ENCODE results near the gene SLC18A2. TPM values are rescaled to one million over a fixed set of nuclear protein-coding genes. Genes with fewer than 3 reads are reported as not detected.

SLC18A2 gene
- polyA plus RNA-seq, 3 donors = 0.14 TPM; not detected in 2

DNA sequence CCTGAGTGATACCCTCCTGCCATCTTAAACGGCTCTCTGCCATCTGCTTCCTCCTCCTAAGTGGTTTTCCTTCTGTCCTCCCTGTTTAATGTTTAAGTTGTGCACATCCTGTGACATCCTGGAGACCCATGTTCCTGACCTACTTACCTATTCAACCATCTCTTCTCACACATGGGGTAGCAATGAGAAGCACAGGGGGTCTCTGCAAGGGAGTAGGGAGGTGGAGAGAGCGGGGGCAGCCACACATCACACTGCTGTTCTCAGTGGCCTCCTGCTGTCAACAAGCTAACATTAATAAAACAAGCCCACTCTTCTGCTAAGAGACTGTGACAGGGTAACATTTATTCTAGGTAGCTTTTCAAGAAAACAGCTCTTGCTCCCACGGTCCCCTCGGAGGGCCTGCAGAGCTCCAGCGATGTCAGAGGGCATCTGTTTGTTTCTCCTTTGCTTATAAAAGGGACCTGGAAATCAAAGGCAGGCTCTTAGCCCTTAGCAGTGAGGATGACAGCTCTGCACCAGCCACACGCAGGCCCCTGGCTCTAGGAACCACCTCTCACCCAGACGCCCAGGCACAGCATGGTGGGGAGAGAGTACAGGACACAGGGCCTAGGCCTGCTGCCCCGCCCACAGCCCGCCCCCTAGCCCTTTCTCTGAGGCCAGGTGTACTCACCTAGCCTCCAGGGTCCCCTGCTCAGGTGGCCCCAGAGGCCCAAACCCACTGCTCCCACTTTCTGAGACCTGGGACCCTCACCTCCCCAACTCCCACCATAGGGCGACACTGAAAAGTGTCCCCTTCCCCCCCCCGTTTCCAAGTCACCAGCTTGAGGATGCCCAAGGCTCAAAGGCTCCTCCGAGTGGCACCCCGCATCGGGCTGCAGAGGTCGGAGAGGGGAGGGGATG lies 943 bp upstream of the SLC18A2 start:
- H3K27me3 Mint-ChIP-seq (ENCODE audit: low read depth in 3 of 3) = peaks cover 39 to 63% (median 54%) of the 10 kb centered on the region in 3 donors

More for the DNA sequence above, 943 bp upstream of the SLC18A2 start:
- DNase-seq = no peak
- H3K36me3 ChIP-seq (replicated peaks in 1 of 2; ENCODE audit: control insufficient read depth in 1 of 2, insufficient read depth in 2 of 2, low read length in 2 of 2) = no peaks in the 10 kb centered on the region
- H3K79me2 ChIP-seq (ENCODE audit: insufficient read depth, low read length) = no peaks in the 10 kb centered on the region
- TF ChIP-seq, protein P1, sequence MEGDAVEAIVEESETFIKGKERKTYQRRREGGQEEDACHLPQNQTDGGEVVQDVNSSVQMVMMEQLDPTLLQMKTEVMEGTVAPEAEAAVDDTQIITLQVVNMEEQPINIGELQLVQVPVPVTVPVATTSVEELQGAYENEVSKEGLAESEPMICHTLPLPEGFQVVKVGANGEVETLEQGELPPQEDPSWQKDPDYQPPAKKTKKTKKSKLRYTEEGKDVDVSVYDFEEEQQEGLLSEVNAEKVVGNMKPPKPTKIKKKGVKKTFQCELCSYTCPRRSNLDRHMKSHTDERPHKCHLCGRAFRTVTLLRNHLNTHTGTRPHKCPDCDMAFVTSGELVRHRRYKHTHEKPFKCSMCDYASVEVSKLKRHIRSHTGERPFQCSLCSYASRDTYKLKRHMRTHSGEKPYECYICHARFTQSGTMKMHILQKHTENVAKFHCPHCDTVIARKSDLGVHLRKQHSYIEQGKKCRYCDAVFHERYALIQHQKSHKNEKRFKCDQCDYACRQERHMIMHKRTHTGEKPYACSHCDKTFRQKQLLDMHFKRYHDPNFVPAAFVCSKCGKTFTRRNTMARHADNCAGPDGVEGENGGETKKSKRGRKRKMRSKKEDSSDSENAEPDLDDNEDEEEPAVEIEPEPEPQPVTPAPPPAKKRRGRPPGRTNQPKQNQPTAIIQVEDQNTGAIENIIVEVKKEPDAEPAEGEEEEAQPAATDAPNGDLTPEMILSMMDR (IDR thresholded peaks at IDR 0.05) = no peak
- H3K4me3 ChIP-seq (replicated peaks in 1 of 3; ENCODE audit: low read depth in 2 of 3, low read length in 3 of 3) = no peak overlapping the region
- peak overlapping the region; percentile 34 for H3K4me2 ChIP-seq (replicated peaks; ENCODE audit: extremely low read depth, low read length, poor library complexity, severe bottlenecking)
- WGBS (ENCODE audit: insufficient coverage) = 60% methylated on average over 7 of the region's 15 CpGs
- peak overlapping the region in 1 of 2 donors; percentile 70 for H3K4me3 Mint-ChIP-seq
- H3K4me1 Mint-ChIP-seq = peaks cover 8% of the 10 kb centered on the region
- H3K27me3 ChIP-seq (ENCODE audit: control insufficient read depth in 2 of 2, insufficient read depth in 2 of 2, low read length in 2 of 2) = peaks cover 29 to 41% of the 10 kb centered on the region in 2 donors
- H3K9me3 Mint-ChIP-seq = peaks cover 7 to 37% (median 17%) of the 10 kb centered on the region in 7 donors
- H3K36me3 Mint-ChIP-seq = peaks cover 0 to 2% of the 10 kb centered on the region in 2 donors
- H3K9ac ChIP-seq (ENCODE audit: insufficient read depth, low read length, poor library complexity, severe bottlenecking) = no peak overlapping the region
- intact Hi-C loops (cut with micrococcal nuclease) = loop anchor here in 1 of 2 donors (5.0 kb wide), 1 partner anchor 202 kb away; no protein-coding TSS in a partner anchor
- no peak overlapping the region for H2AFZ ChIP-seq (ENCODE audit: insufficient read depth, low read depth, low read length, poor library complexity, severe bottlenecking)
- H4K20me1 ChIP-seq (ENCODE audit: insufficient read depth, low read length) = no peaks in the 10 kb centered on the region
- H3K4me1 ChIP-seq (ENCODE audit: control insufficient read depth in 1 of 2, insufficient read depth in 2 of 2, low read length in 2 of 2) = peaks cover 0 to 13% of the 10 kb centered on the region in 2 donors
- peaks cover 12 to 15% of the 10 kb centered on the region in 2 donors for H3K9me3 ChIP-seq (replicated peaks in 1 of 2; ENCODE audit: control insufficient read depth in 1 of 2, insufficient read depth in 1 of 2, low read length in 2 of 2)
- H3K27ac Mint-ChIP-seq = peak overlapping the region in 1 of 7 donors; percentile 63
- no peak overlapping the region for H3K27ac ChIP-seq (ENCODE audit: low read depth in 1 of 2, low read length in 2 of 2)
